ENCODE data around the gene SELP. TPM values are rescaled to one million over a fixed set of nuclear protein-coding genes. Genes with fewer than 3 reads are reported as not detected.

The SELP gene
- total RNA-seq, 1 donor from 2014 or later: 21.0 TPM

- ATAC-seq (peak; percentile 87), DNase-seq (ENCODE audit: low spot score) (peak; percentile 59)
- intact Hi-C loops (cut with DNase I): no loop called here
Measured at GRCh38 chr1:169546087-169546995, 83.6 kb downstream of the SELP start.

GRCh38 chr1:169545472-169545871 lies 84.5 kb downstream of the SELP start:
- intact Hi-C loops (cut with DNase I): no loop called here
- ATAC-seq (no peak), DNase-seq (ENCODE audit: low spot score) (no peak)

- intact Hi-C loops (cut with DNase I): no loop called here
- ATAC-seq (no peak), DNase-seq (ENCODE audit: low spot score) (no peak)
Measured at GRCh38 chr1:169538998-169539871, 90.7 kb downstream of the SELP start.

Other genes with a start within 250 kb of the SELP start
- 2.1 TPM for gene CCDC181, start 202.7 kb downstream of the SELP start, total RNA-seq
- gene SLC19A2, start 144.2 kb downstream of the SELP start, total RNA-seq: 7.0 TPM
- gene F5, start 43.6 kb downstream of the SELP start, total RNA-seq: 1.8 TPM
- 13.5 TPM for gene SELL, start 81.5 kb upstream of the SELP start, total RNA-seq
- gene SELE, start 104.0 kb upstream of the SELP start, total RNA-seq: 20.1 TPM
- gene METTL18, start 164.8 kb upstream of the SELP start, total RNA-seq: 9.5 TPM

Measured in sciatic nerve (tissue), 2 donors.